Gastroesophageal sphincter (tissue), 3 donors: Measurements from ENCODE around the gene NUBPL.

Source experiments
- CTCF ChIP-seq, 4 experiments: fragments of 200-600 bp in 2 of 4; fragments of 450-650 bp in 2 of 4; sonication (generic) in 1 of 4; IDR thresholded peaks; one replicate each; pipeline ENCODE4 v1.5.1; 2017 to 2019; ENCODE audit warnings: antibody characterized with exemption in 4 of 4, mild to moderate bottlenecking in 2 of 4, moderate library complexity in 2 of 4
- POLR2A ChIP-seq, 2 donors: fragments of 450-650 bp; IDR thresholded peaks; one replicate each; pipeline ENCODE4 v1.6.1; 2017; ENCODE audit warnings: antibody characterized with exemption in 2 of 2, mild to moderate bottlenecking in 2 of 2, moderate library complexity in 1 of 2
- POLR2AphosphoS5 ChIP-seq: sonication (generic); formaldehyde crosslinking; IDR thresholded peaks from one replicate; pipeline ENCODE4 v1.6.1; 2017; ENCODE audit warnings: antibody characterized with exemption

- TF ChIP-seq CTCF (IDR thresholded peaks at IDR 0.05) (no peak), POLR2AphosphoS5 (no peak), POLR2A (IDR thresholded peaks at IDR 0.05) (no peak)
Measured at GRCh38 chr14:31705731-31706130, 144.5 kb downstream of the NUBPL start.
